ENCODE data around the gene PRPS1L1.

Gene PRPS1L1

GRCh38 chr7:18049262-18049661 lies 21.6 kb upstream of the PRPS1L1 start:
- no peaks in the 10 kb centered on the region for H3K79me1 ChIP-seq (ENCODE audit: low read length)
- no peak overlapping the region for H2BK5ac ChIP-seq (ENCODE audit: low read depth, low read length, poor library complexity)
- H3K4ac ChIP-seq (ENCODE audit: low read depth, low read length) = no peak overlapping the region
- no peaks in the 10 kb centered on the region for H3K27me3 ChIP-seq (ENCODE audit: insufficient read depth, low read length)
- no peaks in the 10 kb centered on the region for H3K9me3 ChIP-seq (ENCODE audit: insufficient read depth, low read depth, low read length)
- no peaks in the 10 kb centered on the region for H3K4me1 ChIP-seq (ENCODE audit: control insufficient read depth in 1 of 2, insufficient read depth in 2 of 2, low read length in 2 of 2)
- no peaks in the 10 kb centered on the region for H3K79me2 ChIP-seq (ENCODE audit: control insufficient read depth, insufficient read depth, low read length, poor library complexity)
- H2BK12ac ChIP-seq (ENCODE audit: low read length) = no peak overlapping the region
- H4K91ac ChIP-seq (ENCODE audit: low read depth, low read length) = no peak overlapping the region
- H4K12ac ChIP-seq (ENCODE audit: low read depth, low read length) = no peak overlapping the region
- no peak overlapping the region for H4K8ac ChIP-seq (ENCODE audit: low read depth, low read length)
- no peak overlapping the region for H3K23ac ChIP-seq (ENCODE audit: low read length)
- no peak overlapping the region for H3K9ac ChIP-seq (ENCODE audit: low read length)
- H3K4me2 ChIP-seq (ENCODE audit: low read length) = no peak overlapping the region
- H3K27ac ChIP-seq (ENCODE audit: low read depth, low read length) = no peak overlapping the region
- H2AFZ ChIP-seq (ENCODE audit: insufficient read depth, low read length, poor library complexity) = no peak overlapping the region
- H3K36me3 ChIP-seq (ENCODE audit: control insufficient read depth in 1 of 2, insufficient read depth in 2 of 2, low read length in 2 of 2) = no peaks in the 10 kb centered on the region
- H3K4me3 ChIP-seq (ENCODE audit: low read depth, low read length) = no peak overlapping the region
- WGBS (ENCODE audit: extremely low coverage, insufficient coverage, insufficient read length) = no CpG with 5 or more reads among the region's 4 CpGs
- H3K18ac ChIP-seq (ENCODE audit: low read length) = no peak overlapping the region
- DNase-seq = no peak
- H2AK5ac ChIP-seq (ENCODE audit: low read length) = no peak overlapping the region
- H2BK120ac ChIP-seq (ENCODE audit: insufficient read depth, low read length, poor library complexity) = no peak overlapping the region
- H3K14ac ChIP-seq (ENCODE audit: low read length) = no peak overlapping the region

GRCh38 chr7:18046601-18047000 lies 19.0 kb upstream of the PRPS1L1 start:
- Histone ChIP-seq H2AK5ac (ENCODE audit: low read length) (no peak overlapping the region), H2BK5ac (ENCODE audit: low read depth, low read length, poor library complexity) (no peak overlapping the region), H3K4me2 (ENCODE audit: low read length) (no peak overlapping the region), H4K91ac (ENCODE audit: low read depth, low read length) (no peak overlapping the region), H3K27ac (ENCODE audit: low read depth, low read length) (no peak overlapping the region), H3K27me3 (ENCODE audit: insufficient read depth, low read length) (no peaks in the 10 kb centered on the region), H3K79me2 (ENCODE audit: control insufficient read depth, insufficient read depth, low read length, poor library complexity) (no peaks in the 10 kb centered on the region), H2BK12ac (ENCODE audit: low read length) (no peak overlapping the region), H2BK120ac (ENCODE audit: insufficient read depth, low read length, poor library complexity) (no peak overlapping the region), H3K79me1 (ENCODE audit: low read length) (no peaks in the 10 kb centered on the region), H3K4ac (ENCODE audit: low read depth, low read length) (no peak overlapping the region), H3K18ac (ENCODE audit: low read length) (no peak overlapping the region), H2AFZ (ENCODE audit: insufficient read depth, low read length, poor library complexity) (no peak overlapping the region), H3K4me1 (ENCODE audit: control insufficient read depth in 1 of 2, insufficient read depth in 2 of 2, low read length in 2 of 2) (no peaks in the 10 kb centered on the region), H3K23ac (ENCODE audit: low read length) (no peak overlapping the region), H4K12ac (ENCODE audit: low read depth, low read length) (no peak overlapping the region), H3K4me3 (ENCODE audit: low read depth, low read length) (no peak overlapping the region), H3K14ac (ENCODE audit: low read length) (no peak overlapping the region), H4K8ac (ENCODE audit: low read depth, low read length) (no peak overlapping the region), H3K9me3 (ENCODE audit: insufficient read depth, low read depth, low read length) (no peaks in the 10 kb centered on the region), H3K36me3 (ENCODE audit: control insufficient read depth in 1 of 2, insufficient read depth in 2 of 2, low read length in 2 of 2) (no peaks in the 10 kb centered on the region), H3K9ac (ENCODE audit: low read length) (no peak overlapping the region)
- no CpG with 5 or more reads among the region's 1 CpG for WGBS (ENCODE audit: extremely low coverage, insufficient coverage, insufficient read length)
- DNase-seq = no peak

GRCh38 chr7:18045171-18045570 lies 17.5 kb upstream of the PRPS1L1 start:
- Histone ChIP-seq H3K9ac (ENCODE audit: low read length) (no peak overlapping the region), H4K8ac (ENCODE audit: low read depth, low read length) (no peak overlapping the region), H2BK5ac (ENCODE audit: low read depth, low read length, poor library complexity) (no peak overlapping the region), H3K4ac (ENCODE audit: low read depth, low read length) (no peak overlapping the region), H3K79me2 (ENCODE audit: control insufficient read depth, insufficient read depth, low read length, poor library complexity) (no peaks in the 10 kb centered on the region), H4K91ac (ENCODE audit: low read depth, low read length) (no peak overlapping the region), H3K79me1 (ENCODE audit: low read length) (no peaks in the 10 kb centered on the region), H2BK120ac (ENCODE audit: insufficient read depth, low read length, poor library complexity) (no peak overlapping the region), H2AFZ (ENCODE audit: insufficient read depth, low read length, poor library complexity) (no peak overlapping the region), H3K14ac (ENCODE audit: low read length) (no peak overlapping the region), H2BK12ac (ENCODE audit: low read length) (no peak overlapping the region), H3K36me3 (ENCODE audit: control insufficient read depth in 1 of 2, insufficient read depth in 2 of 2, low read length in 2 of 2) (no peaks in the 10 kb centered on the region), H4K12ac (ENCODE audit: low read depth, low read length) (no peak overlapping the region), H3K27ac (ENCODE audit: low read depth, low read length) (no peak overlapping the region), H3K4me3 (ENCODE audit: low read depth, low read length) (no peak overlapping the region), H3K27me3 (ENCODE audit: insufficient read depth, low read length) (no peaks in the 10 kb centered on the region), H3K23ac (ENCODE audit: low read length) (no peak overlapping the region), H3K4me2 (ENCODE audit: low read length) (no peak overlapping the region), H3K18ac (ENCODE audit: low read length) (no peak overlapping the region), H3K9me3 (ENCODE audit: insufficient read depth, low read depth, low read length) (no peaks in the 10 kb centered on the region), H3K4me1 (ENCODE audit: control insufficient read depth in 1 of 2, insufficient read depth in 2 of 2, low read length in 2 of 2) (no peaks in the 10 kb centered on the region), H2AK5ac (ENCODE audit: low read length) (no peak overlapping the region)
- no CpG with 5 or more reads among the region's 3 CpGs for WGBS (ENCODE audit: extremely low coverage, insufficient coverage, insufficient read length)
- DNase-seq = no peak

GRCh38 chr7:18041191-18041590 lies 13.5 kb upstream of the PRPS1L1 start:
- H3K36me3 ChIP-seq (ENCODE audit: control insufficient read depth in 1 of 2, insufficient read depth in 2 of 2, low read length in 2 of 2) = no peaks in the 10 kb centered on the region
- no peak overlapping the region for H4K91ac ChIP-seq (ENCODE audit: low read depth, low read length)
- no peak overlapping the region for H3K23ac ChIP-seq (ENCODE audit: low read length)
- no peak overlapping the region for H2BK12ac ChIP-seq (ENCODE audit: low read length)
- no peak overlapping the region for H3K9ac ChIP-seq (ENCODE audit: low read length)
- H2AFZ ChIP-seq (ENCODE audit: insufficient read depth, low read length, poor library complexity) = no peak overlapping the region
- no peak for DNase-seq
- no peak overlapping the region for H3K14ac ChIP-seq (ENCODE audit: low read length)
- no peak overlapping the region for H3K4me2 ChIP-seq (ENCODE audit: low read length)
- no peak overlapping the region for H2BK5ac ChIP-seq (ENCODE audit: low read depth, low read length, poor library complexity)
- H3K79me1 ChIP-seq (ENCODE audit: low read length) = no peaks in the 10 kb centered on the region
- H4K12ac ChIP-seq (ENCODE audit: low read depth, low read length) = no peak overlapping the region
- H3K9me3 ChIP-seq (ENCODE audit: insufficient read depth, low read depth, low read length) = no peaks in the 10 kb centered on the region
- no peak overlapping the region for H2AK5ac ChIP-seq (ENCODE audit: low read length)
- no peak overlapping the region for H3K27ac ChIP-seq (ENCODE audit: low read depth, low read length)
- no peak overlapping the region for H4K8ac ChIP-seq (ENCODE audit: low read depth, low read length)
- H3K4me3 ChIP-seq (ENCODE audit: low read depth, low read length) = no peak overlapping the region
- H3K18ac ChIP-seq (ENCODE audit: low read length) = no peak overlapping the region
- no peaks in the 10 kb centered on the region for H3K4me1 ChIP-seq (ENCODE audit: control insufficient read depth in 1 of 2, insufficient read depth in 2 of 2, low read length in 2 of 2)
- no peak overlapping the region for H3K4ac ChIP-seq (ENCODE audit: low read depth, low read length)
- no peaks in the 10 kb centered on the region for H3K79me2 ChIP-seq (ENCODE audit: control insufficient read depth, insufficient read depth, low read length, poor library complexity)
- no peak overlapping the region for H2BK120ac ChIP-seq (ENCODE audit: insufficient read depth, low read length, poor library complexity)
- H3K27me3 ChIP-seq (ENCODE audit: insufficient read depth, low read length) = no peaks in the 10 kb centered on the region

GRCh38 chr7:18040196-18040595 lies 12.6 kb upstream of the PRPS1L1 start:
- H3K4me1 ChIP-seq (ENCODE audit: control insufficient read depth in 1 of 2, insufficient read depth in 2 of 2, low read length in 2 of 2) = no peaks in the 10 kb centered on the region
- no peaks in the 10 kb centered on the region for H3K27me3 ChIP-seq (ENCODE audit: insufficient read depth, low read length)
- no peak overlapping the region for H3K14ac ChIP-seq (ENCODE audit: low read length)
- no peak overlapping the region for H2BK5ac ChIP-seq (ENCODE audit: low read depth, low read length, poor library complexity)
- no peak overlapping the region for H4K12ac ChIP-seq (ENCODE audit: low read depth, low read length)
- no peaks in the 10 kb centered on the region for H3K79me2 ChIP-seq (ENCODE audit: control insufficient read depth, insufficient read depth, low read length, poor library complexity)
- no peak overlapping the region for H3K4ac ChIP-seq (ENCODE audit: low read depth, low read length)
- no peak for DNase-seq
- H2BK120ac ChIP-seq (ENCODE audit: insufficient read depth, low read length, poor library complexity) = no peak overlapping the region
- H3K4me3 ChIP-seq (ENCODE audit: low read depth, low read length) = no peak overlapping the region
- H3K79me1 ChIP-seq (ENCODE audit: low read length) = no peaks in the 10 kb centered on the region
- WGBS (ENCODE audit: extremely low coverage, insufficient coverage, insufficient read length) = no CpG with 5 or more reads among the region's 5 CpGs
- no peak overlapping the region for H2AK5ac ChIP-seq (ENCODE audit: low read length)
- no peak overlapping the region for H3K9ac ChIP-seq (ENCODE audit: low read length)
- H2BK12ac ChIP-seq (ENCODE audit: low read length) = no peak overlapping the region
- H4K91ac ChIP-seq (ENCODE audit: low read depth, low read length) = no peak overlapping the region
- no peak overlapping the region for H3K4me2 ChIP-seq (ENCODE audit: low read length)
- no peak overlapping the region for H3K23ac ChIP-seq (ENCODE audit: low read length)
- no peak overlapping the region for H2AFZ ChIP-seq (ENCODE audit: insufficient read depth, low read length, poor library complexity)
- H3K18ac ChIP-seq (ENCODE audit: low read length) = no peak overlapping the region
- H3K36me3 ChIP-seq (ENCODE audit: control insufficient read depth in 1 of 2, insufficient read depth in 2 of 2, low read length in 2 of 2) = no peaks in the 10 kb centered on the region
- H3K27ac ChIP-seq (ENCODE audit: low read depth, low read length) = no peak overlapping the region
- no peak overlapping the region for H4K8ac ChIP-seq (ENCODE audit: low read depth, low read length)
- no peaks in the 10 kb centered on the region for H3K9me3 ChIP-seq (ENCODE audit: insufficient read depth, low read depth, low read length)
